Activated CD4-positive, alpha-beta T cell treated with anti-CD3 and anti-CD28 coated beads for 4 hours (primary cell): Measurements from ENCODE around the gene AGAP1.

Experiments
- DNase-seq, 2 donors: peaks; one replicate each; pipeline ENCODE4 v3.0.0-alpha.2; 2020

AGAP1 gene

GRCh38 chr2:235573331-235574221 lies 79.7 kb downstream of the AGAP1 start:
- DNase-seq: no peak

GRCh38 chr2:235575431-235575830 lies 81.6 kb downstream of the AGAP1 start:
- no peak for DNase-seq

DNA sequence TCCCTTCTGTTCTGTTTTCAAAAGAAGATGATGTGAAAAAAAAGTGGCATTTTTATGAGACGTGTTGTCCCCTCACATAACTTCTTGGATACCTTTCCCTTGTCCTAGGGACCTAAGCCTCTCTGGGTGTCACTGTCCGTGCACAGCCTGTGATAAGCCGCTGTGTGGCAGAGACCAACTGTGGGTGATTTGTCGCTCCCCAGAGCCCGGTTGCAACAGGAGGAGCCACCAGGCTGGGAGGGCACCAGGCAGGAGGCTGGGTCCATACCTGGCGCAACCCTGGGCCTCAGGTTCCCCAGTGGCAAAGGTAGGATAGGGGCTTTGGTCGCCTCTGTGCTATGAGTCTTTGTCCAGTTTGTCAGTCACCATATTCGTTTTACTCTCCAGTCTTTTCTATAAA lies 82.1 kb downstream of the AGAP1 start:
- DNase-seq: no peak

DNA sequence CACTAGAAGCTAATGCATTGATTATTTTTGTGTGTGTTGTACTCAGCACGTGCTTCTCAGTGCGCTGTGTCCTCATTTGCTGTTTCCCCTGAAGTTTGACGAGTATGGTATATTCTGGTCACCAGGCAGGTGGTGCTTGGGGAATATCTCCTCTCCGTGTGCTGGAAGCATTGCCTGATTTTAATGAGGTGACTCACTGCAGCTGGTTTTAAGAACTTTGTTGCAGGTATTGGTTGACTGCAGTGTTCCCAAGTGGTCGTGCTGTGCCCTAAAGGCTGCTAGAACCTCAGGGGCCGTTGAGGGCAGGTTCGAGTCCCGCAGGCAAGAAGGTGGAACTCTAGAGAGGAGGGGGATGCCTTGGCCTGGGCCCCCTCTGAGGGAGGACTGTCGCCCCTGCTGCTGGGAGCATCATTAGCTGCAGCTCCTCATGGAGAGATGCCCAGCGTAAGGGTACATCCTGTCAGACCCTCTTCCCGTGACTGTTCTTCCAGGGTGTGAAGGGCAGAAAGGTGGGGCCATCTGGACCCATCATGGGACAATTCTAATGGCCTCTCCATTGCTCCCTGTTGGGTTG lies 82.6 kb downstream of the AGAP1 start:
- DNase-seq: no peak

DNA sequence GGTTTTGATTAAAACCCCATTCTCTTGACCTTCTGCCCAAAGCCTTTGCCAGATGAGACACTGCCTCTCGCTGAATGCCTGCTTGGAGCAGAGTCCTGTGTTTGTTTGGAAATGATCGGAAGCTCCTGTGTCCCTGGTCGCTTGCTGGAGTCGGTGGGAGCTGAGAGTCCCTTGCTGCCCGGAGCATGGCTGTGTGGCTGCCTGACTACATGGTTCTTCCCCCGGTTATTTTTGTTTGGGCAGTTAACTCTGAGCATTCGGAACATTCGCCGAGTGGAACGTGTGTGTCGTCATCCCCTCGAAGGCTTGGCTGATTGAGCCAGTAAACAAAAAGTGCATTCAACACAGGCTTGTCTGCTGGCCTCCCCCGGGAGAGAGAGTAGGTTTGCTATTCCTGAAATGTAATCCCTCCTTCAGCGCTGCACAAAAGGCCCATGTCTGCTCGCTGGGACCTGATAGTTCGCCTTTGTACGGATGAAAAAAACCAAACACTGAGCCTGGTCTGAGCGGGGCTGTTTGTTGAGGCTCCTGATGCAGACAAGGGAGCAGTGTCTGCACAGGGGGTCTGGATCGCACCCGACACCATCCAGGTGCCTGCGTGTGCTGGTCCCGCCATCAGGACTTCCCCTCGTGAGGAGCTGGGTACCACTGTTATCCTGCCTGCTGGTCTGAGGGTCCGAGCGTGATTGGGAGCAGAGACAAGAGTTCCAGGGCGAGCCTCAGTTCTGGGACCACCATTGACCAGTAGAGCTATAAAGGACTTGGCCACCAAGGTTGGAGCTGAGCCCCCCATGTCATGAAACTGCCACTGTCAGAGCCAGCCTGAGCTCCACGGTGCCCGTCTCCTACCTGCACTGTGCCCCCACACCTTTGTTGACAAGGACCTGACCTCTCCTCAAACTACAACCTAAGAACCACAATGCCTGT lies 83.8 kb downstream of the AGAP1 start:
- DNase-seq: no peak

GRCh38 chr2:235579128-235579527 lies 85.3 kb downstream of the AGAP1 start:
- DNase-seq: no peak

GRCh38 chr2:235580426-235581157 lies 86.7 kb downstream of the AGAP1 start:
- DNase-seq: no peak

- no peak for DNase-seq
Measured at GRCh38 chr2:235582081-235582686, 88.3 kb downstream of the AGAP1 start.

- no peak for DNase-seq
Measured at GRCh38 chr2:235582729-235583128, 88.9 kb downstream of the AGAP1 start.

DNA sequence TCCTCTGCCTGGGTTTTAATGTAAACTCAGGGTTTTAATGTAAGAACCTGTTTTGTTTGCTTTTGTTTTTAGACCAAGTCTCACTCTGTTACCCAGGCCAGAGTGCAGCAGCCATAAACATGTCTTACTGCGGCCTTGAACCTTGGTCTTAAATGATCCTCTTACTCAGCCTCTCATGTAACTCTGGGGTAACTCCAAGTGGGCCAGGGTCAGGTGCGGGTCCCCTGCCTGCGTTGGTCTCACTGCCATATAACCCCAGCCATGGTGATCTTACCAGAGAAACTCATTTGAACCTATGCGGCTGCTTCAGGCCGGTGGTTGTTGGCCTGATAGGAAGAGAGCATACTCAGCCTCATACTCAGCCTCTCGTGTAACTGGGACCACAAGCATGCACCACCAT lies 89.3 kb downstream of the AGAP1 start:
- DNase-seq: no peak

DNA sequence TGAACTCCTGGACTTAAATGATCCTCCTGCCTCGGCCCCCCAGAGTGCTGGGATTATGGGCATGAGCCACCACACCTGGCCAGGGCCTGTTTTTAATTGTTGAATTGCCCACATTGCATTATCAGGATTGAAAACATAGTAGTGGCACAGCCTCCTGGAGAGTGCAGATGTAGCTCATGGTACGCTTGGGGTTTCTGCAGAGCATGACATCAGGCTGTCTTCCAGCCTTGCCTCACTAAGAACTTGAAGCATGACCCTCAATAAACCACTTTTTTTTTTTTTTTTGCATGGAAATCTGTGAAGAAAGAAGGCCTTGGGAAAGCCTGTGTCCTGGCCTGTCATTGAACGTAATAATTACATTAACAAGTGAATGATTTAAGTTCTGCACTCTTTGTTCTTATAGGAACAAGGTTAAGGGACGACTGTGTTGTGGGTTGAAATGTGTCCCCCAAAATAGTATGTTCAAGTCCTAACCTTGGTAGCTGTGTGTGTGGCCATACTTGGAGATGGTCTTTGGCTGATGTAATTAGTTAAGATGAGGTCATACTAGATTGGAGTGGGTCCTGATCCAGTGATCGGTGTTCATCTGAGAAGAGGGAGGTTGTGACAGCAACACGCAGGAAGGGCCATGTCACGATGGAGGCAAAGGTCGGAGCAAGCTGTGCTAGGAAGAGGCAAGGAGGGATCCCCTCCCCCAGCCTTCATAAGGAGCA lies 90.2 kb downstream of the AGAP1 start:
- DNase-seq: no peak

- no peak for DNase-seq
Measured at GRCh38 chr2:235584638-235585007, 90.8 kb downstream of the AGAP1 start.

DNA sequence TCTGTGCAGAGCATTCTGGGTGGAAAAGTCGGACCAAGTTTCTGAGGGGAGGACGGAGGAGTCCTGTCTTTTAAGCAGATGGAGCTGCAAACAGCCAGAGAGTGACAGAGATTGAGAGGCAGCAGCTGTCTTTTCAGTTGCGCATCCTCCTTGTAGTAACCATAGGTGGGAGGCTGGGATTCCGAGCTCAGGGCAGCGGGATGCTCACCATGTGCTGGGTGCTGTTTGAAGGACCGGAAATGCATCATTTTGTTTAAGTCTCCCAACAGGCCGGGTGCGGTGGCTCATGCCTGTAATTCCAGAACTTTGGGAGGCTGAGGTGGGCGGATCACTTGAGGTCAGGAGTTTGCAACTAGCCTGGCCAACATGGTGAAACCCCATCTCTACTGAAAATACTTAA lies 93.4 kb downstream of the AGAP1 start:
- no peak for DNase-seq

DNA sequence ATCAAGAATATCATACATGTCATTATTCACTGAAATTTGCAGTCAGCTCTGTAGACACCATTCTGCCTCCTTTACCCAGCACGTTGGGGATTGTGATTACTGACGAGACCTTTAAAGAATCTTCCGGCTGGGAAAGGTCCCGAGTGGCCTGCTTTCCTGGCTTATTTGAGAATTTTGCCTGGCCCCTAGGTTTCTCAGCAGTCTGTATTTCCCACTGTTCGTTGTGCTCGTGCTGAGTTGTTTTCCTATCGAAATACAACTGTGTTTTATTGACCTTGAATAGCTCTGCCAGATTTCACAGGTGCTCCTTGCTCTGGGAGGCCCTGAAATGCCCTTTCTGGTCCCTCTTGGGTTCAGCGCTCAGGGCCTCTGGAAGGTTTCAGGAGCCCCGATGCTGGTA lies 94.9 kb downstream of the AGAP1 start:
- DNase-seq: no peak

DNA sequence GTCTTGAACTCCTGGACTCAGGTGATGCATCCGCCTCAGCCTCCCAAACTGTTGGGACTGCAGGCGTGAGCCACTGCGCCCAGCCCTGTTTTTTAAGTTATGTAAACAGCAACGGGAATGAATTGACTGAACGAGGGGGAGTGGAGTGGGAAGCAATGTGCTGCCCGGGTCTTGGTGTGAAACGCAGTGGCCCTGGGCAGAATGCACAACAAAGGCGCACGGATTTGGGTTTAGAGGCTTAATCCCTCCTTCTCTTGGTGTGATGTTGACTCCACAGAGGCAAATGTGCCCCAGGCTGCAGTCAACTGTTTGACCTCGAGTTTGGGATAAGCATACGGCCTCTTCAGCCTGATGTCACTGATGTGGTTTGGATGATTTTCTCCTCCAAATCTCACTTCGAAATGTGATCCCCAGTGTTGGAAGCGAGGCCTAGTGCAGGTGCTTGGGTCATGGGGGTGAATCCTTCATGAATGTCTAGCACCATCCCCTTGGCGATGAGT lies 97.4 kb downstream of the AGAP1 start:
- DNase-seq: no peak

DNA sequence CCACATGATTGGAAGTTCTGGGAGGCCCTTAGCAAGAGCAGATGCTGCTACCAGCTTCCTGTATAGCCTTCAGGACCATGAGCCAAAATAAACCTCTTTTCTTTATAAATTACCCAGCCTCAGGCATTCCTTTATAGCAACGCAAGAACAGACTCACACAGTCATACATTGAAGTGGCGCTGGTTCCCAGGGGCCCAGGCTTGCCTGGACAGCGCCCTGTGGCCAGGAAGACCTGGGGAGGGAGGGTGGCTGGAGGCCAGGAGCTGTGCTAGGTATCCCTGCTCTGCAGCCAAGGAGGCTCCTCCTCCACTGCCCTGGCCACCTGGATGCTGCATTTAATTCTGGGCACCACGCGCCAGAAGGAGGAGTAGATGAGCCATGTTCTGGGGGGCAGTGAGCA lies 98.1 kb downstream of the AGAP1 start:
- no peak for DNase-seq

DNA sequence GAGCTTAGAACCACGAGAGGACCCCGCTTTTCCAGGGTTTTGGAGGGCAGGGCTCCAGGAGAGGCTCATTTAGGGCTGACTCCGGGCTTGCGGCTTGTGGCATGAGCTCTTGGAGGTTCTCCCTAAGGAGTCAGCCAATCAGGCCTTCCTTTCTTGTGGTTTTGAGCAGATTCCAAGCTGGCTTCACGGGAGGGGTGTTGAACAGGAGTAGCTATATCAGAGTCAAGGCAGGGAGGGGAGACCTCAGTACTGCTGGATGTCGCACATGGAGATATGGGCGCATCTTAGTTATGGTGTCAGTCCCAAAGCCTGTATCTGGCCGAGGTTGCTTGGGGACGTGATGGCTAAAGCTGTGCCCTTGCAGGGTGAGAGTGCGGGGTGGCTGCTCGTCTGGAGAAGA lies 98.6 kb downstream of the AGAP1 start:
- DNase-seq: no peak

DNA sequence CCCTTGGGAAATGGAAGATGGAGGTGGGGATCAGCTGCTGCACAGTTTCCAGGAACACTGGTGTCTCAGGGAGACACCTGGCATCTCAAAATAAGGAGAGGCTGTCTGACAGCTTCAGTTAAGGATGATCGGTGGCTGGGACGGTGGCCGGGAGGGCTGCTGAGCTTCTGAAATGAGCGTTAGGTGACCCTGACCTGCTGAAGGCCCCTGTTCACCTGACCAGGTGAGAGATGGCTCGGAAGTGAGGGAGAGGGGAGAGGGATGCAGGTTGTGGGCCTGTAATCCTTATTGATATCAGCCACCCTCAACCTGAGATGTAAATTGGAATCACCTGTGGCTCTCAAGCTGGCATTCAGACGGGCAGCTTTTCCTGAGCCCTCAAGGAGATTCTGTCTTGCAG lies 99.0 kb downstream of the AGAP1 start:
- DNase-seq: no peak

- DNase-seq: no peak
Measured at GRCh38 chr2:235594041-235594440, 100.2 kb downstream of the AGAP1 start.

DNA sequence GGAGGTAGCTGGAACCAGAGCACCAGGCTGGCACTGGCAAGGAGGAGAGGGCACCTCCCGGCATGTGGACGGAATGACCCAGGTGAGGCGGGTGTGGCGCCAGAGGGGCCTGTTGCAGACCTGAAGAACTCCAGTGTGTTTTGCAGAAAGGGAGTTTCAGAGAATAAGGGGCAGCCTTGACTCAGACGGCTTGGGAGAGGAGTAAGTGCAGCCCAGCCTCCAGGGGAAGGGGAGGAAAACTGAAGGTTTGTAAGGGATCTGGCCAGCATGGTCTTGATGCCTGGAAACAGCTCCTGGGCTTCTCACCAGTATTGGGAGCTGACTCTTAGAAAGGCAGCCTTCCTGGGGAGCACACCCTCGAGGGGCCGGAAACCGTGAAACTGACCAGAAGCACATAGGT lies 101.1 kb downstream of the AGAP1 start:
- DNase-seq: no peak

- peak in 1 of 2 donors; percentile 6 for DNase-seq
Measured at GRCh38 chr2:235595422-235596010, 101.7 kb downstream of the AGAP1 start.
